ENCODE data around the gene UGT1A8.
"Not testable (repeated sequence)": the region's sequence is repeated elsewhere in the genome, so short reads cannot be mapped to it uniquely, and the experiment has no call there.

UGT1A8 gene

GRCh38 chr2:233699424-233700027 is 82.1 kb downstream of the UGT1A8 start:
- no peaks in the 10 kb centered on the region for H3K36me3 ChIP-seq (replicated peaks)
- DNase-seq = no peak
- H3K27me3 ChIP-seq (replicated peaks) = no peaks in the 10 kb centered on the region
- H3K4me3 ChIP-seq (ENCODE audit: low read depth, low read length) = no peak overlapping the region
- H3K27ac ChIP-seq = peak overlapping the region; percentile 53
- TF ChIP-seq CTCF (IDR thresholded peaks at IDR 0.05; ENCODE audit: low read depth, low read length, missing control alignments) = no peak
- in situ Hi-C loops (cut with HindIII; ENCODE audit: low pct_ligation_motif_present, low sequenced_read_pairs) = no loop called here

DNA sequence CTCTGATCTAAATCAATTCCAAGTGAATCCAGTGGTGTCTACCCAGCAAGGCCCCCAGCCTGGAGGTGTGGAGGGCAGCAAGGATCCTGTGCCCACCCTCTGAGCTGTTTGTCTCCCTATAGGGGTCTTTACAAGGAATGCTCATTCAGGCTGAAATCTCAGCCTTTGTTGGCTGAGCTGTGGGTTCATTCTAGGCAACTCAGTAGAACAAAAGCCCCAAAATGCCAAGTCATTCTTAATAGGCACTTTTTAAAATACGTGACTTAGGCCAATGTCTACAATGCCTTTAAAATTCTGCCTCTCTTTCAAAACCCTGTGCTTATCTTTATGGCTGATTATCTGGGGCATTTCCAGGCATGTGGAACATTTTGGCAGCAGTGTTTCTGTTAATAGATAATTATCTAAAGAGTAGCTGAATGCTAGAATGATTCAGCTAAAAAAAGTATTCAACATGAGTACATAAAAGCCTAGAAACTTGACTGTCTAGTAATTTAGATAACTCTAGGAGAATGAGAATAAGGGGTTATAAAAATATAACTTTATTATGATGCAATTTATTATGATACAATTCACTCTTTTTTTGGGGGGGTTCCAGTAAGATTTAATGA is 82.7 kb downstream of the UGT1A8 start:
- no peak for TF ChIP-seq CTCF (IDR thresholded peaks at IDR 0.05; ENCODE audit: low read depth, low read length, missing control alignments)
- Histone ChIP-seq H3K36me3 (replicated peaks) (no peaks in the 10 kb centered on the region), H3K27ac (peak overlapping the region; percentile 53), H3K4me3 (ENCODE audit: low read depth, low read length) (no peak overlapping the region), H3K27me3 (replicated peaks) (no peaks in the 10 kb centered on the region)
- in situ Hi-C loops (cut with HindIII; ENCODE audit: low pct_ligation_motif_present, low sequenced_read_pairs) = no loop called here
- peak; percentile 33 for DNase-seq

DNA sequence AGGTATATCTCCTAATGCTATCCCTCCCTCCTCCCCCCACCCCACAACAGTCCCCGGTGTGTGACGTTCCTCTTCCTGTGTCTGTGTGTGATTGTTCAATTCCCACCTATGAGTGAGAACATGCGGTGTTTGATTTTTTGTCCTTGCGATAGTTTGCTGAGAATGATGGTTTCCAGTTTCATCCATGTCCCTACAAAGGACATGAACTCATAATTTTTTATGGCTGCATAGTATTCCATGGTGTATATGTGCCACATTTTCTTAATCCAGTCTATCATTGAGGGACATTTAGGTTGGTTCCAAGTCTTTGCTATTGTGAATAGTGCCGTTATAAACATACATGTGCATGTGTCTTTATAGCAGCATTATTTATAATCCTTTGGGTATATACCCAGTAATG is 83.4 kb downstream of the UGT1A8 start:
- H3K27ac ChIP-seq; H3K36me3 ChIP-seq (replicated peaks); DNase-seq; H3K27me3 ChIP-seq (replicated peaks); in situ Hi-C loops (cut with HindIII; ENCODE audit: low pct_ligation_motif_present, low sequenced_read_pairs); H3K4me3 ChIP-seq (ENCODE audit: low read depth, low read length): not testable (repeated sequence)

DNA sequence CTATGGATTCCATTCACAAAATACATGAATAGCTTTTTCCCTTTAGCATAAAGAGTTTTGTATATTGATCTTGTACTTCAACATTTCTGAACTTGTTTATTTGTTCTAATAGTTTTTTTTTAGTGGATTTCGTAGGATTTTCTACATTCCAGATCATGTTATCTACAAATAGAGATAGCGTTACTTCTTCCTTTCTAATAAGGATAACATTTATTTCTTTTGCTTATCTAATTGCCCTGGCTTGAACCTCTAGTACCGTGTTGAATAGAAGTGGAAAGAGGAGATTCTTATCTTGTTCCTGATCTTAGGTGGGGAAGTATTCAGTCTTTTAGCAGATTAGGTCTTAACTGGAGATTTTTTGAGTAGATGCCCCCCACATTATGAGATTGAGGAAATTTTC is 84.8 kb downstream of the UGT1A8 start:
- Histone ChIP-seq H3K4me3 (ENCODE audit: low read depth, low read length) (no peak overlapping the region), H3K36me3 (replicated peaks) (no peaks in the 10 kb centered on the region), H3K27me3 (replicated peaks) (no peaks in the 10 kb centered on the region), H3K27ac (no peak overlapping the region)
- in situ Hi-C loops (cut with HindIII; ENCODE audit: low pct_ligation_motif_present, low sequenced_read_pairs) = no loop called here
- no peak for TF ChIP-seq CTCF (IDR thresholded peaks at IDR 0.05; ENCODE audit: low read depth, low read length, missing control alignments)
- DNase-seq = no peak

- Histone ChIP-seq H3K27ac (no peak overlapping the region), H3K4me3 (ENCODE audit: low read depth, low read length) (no peak overlapping the region), H3K27me3 (replicated peaks) (no peaks in the 10 kb centered on the region), H3K36me3 (replicated peaks) (no peaks in the 10 kb centered on the region)
- no peak for TF ChIP-seq CTCF (IDR thresholded peaks at IDR 0.05; ENCODE audit: low read depth, low read length, missing control alignments)
- in situ Hi-C loops (cut with HindIII; ENCODE audit: low pct_ligation_motif_present, low sequenced_read_pairs) = no loop called here
- no peak for DNase-seq
These were observed 88.6 kb downstream of the UGT1A8 start for GRCh38 chr2:233705911-233706506.

DNA sequence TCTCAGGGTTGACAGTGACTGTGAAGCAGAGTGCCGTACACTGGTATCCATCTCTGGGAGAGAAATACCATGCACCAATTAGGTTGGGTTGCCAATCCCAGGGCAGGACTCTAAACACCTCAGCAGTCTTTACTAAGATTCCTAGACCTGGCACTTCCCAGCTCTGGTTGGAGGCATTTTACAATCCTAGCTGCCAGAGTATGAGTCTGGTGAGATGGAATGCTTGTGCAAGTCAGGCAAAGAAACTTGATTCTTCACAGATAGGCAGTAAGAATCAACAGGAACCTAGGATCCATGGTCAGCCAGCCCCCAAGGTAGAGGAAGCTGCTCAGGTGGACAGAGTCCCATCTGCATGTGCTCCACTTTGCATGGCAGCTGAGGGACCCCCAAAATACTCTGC is 89.3 kb downstream of the UGT1A8 start:
- in situ Hi-C loops (cut with HindIII; ENCODE audit: low pct_ligation_motif_present, low sequenced_read_pairs) = no loop called here
- H3K27ac ChIP-seq = no peak overlapping the region
- TF ChIP-seq CTCF (IDR thresholded peaks at IDR 0.05; ENCODE audit: low read depth, low read length, missing control alignments) = no peak
- H3K27me3 ChIP-seq (replicated peaks) = no peaks in the 10 kb centered on the region
- no peaks in the 10 kb centered on the region for H3K36me3 ChIP-seq (replicated peaks)
- DNase-seq = peak; percentile 35
- H3K4me3 ChIP-seq (ENCODE audit: low read depth, low read length) = no peak overlapping the region
